Measurements from ENCODE around the gene NLGN1. TPM values are rescaled to one million over a fixed set of nuclear protein-coding genes. Genes with fewer than 3 reads are reported as not detected.
"Not testable (repeated sequence)": the region's sequence is repeated elsewhere in the genome, so short reads cannot be mapped to it uniquely, and the experiment has no call there.

Gene NLGN1
- total RNA-seq, 1 donor from 2014 or later = 126 TPM

GRCh38 chr3:173430576-173430975 is 33.0 kb downstream of the NLGN1 start:
- DNase-seq = no peak

- DNase-seq = no peak
These were observed 41.5 kb downstream of the NLGN1 start for GRCh38 chr3:173439004-173439403.

- DNase-seq = no peak
These were observed 43.0 kb downstream of the NLGN1 start for GRCh38 chr3:173440514-173440913.

- not testable (repeated sequence) for DNase-seq
These were observed 54.0 kb downstream of the NLGN1 start for GRCh38 chr3:173451561-173451960.

GRCh38 chr3:173463250-173463649 is 65.7 kb downstream of the NLGN1 start:
- DNase-seq = no peak

GRCh38 chr3:173465112-173465511 is 67.6 kb downstream of the NLGN1 start:
- DNase-seq = no peak

- no peak for DNase-seq
These were observed 68.5 kb downstream of the NLGN1 start for GRCh38 chr3:173465898-173466678.

GRCh38 chr3:173467501-173467900 is 70.0 kb downstream of the NLGN1 start:
- no peak for DNase-seq

- DNase-seq = no peak
These were observed 75.7 kb downstream of the NLGN1 start for GRCh38 chr3:173473237-173473636.

GRCh38 chr3:173479301-173479700 is 81.8 kb downstream of the NLGN1 start:
- no peak for DNase-seq

- DNase-seq = no peak
These were observed 104.5 kb downstream of the NLGN1 start for GRCh38 chr3:173501931-173502489.

- no peak for DNase-seq
These were observed 105.5 kb downstream of the NLGN1 start for GRCh38 chr3:173502983-173503568.

- no peak for DNase-seq
These were observed 113.0 kb downstream of the NLGN1 start for GRCh38 chr3:173510565-173510964.

GRCh38 chr3:173513123-173513522 is 115.6 kb downstream of the NLGN1 start:
- no peak for DNase-seq

- no peak for DNase-seq
These were observed 131.6 kb downstream of the NLGN1 start for GRCh38 chr3:173529062-173529711.

- DNase-seq = no peak
These were observed 134.1 kb downstream of the NLGN1 start for GRCh38 chr3:173531602-173532001.

- no peak for DNase-seq
These were observed 140.9 kb downstream of the NLGN1 start for GRCh38 chr3:173538410-173538809.

GRCh38 chr3:173545590-173545989 is 148.0 kb downstream of the NLGN1 start:
- not testable (repeated sequence) for DNase-seq

- DNase-seq = no peak
These were observed 149.5 kb downstream of the NLGN1 start for GRCh38 chr3:173547070-173547469.

GRCh38 chr3:173548261-173548660 is 150.7 kb downstream of the NLGN1 start:
- no peak for DNase-seq

GRCh38 chr3:173552526-173552925 is 155.0 kb downstream of the NLGN1 start:
- DNase-seq = no peak

- DNase-seq = no peak
These were observed 156.2 kb downstream of the NLGN1 start for GRCh38 chr3:173553635-173554280.

- DNase-seq = no peak
These were observed 159.0 kb downstream of the NLGN1 start for GRCh38 chr3:173556546-173556945.
